GM21737 (cell line): ENCODE data around the gene ASCL4.

Source experiments
- ATAC-seq: cut with Tn5 transposase; IDR thresholded peaks from one replicate; pipeline ENCODE4 v1.9.1; 2021; ENCODE audit warnings: mild to moderate bottlenecking, moderate library complexity; ENCODE audit not compliant: unreplicated experiment

The ASCL4 gene

GRCh38 chr12:107778383-107779025 lies 4.0 kb downstream of the ASCL4 start:
- ATAC-seq, result no peak

GRCh38 chr12:107779077-107779831 lies 4.8 kb downstream of the ASCL4 start:
- peak; percentile 55 for ATAC-seq

- no peak for ATAC-seq
Measured at GRCh38 chr12:107780298-107780697, 5.8 kb downstream of the ASCL4 start.

- no peak for ATAC-seq
Measured at GRCh38 chr12:107782067-107782466, 7.6 kb downstream of the ASCL4 start.

GRCh38 chr12:107783406-107784376 lies 9.2 kb downstream of the ASCL4 start:
- ATAC-seq, result peak; percentile 67

- no peak for ATAC-seq
Measured at GRCh38 chr12:107788281-107788680, 13.8 kb downstream of the ASCL4 start.

GRCh38 chr12:107788690-107789458 lies 14.4 kb downstream of the ASCL4 start:
- no peak for ATAC-seq

- no peak for ATAC-seq
Measured at GRCh38 chr12:107791465-107792089, 17.1 kb downstream of the ASCL4 start.

- ATAC-seq, result no peak
Measured at GRCh38 chr12:107794451-107794850, 19.9 kb downstream of the ASCL4 start.

- ATAC-seq, result no peak
Measured at GRCh38 chr12:107798580-107798979, 24.1 kb downstream of the ASCL4 start.

- no peak for ATAC-seq
Measured at GRCh38 chr12:107801150-107801549, 26.6 kb downstream of the ASCL4 start.

GRCh38 chr12:107803092-107803491 lies 28.6 kb downstream of the ASCL4 start:
- ATAC-seq, result no peak

- no peak for ATAC-seq
Measured at GRCh38 chr12:107805488-107806180, 31.1 kb downstream of the ASCL4 start.

GRCh38 chr12:107807471-107808150 lies 33.1 kb downstream of the ASCL4 start:
- no peak for ATAC-seq

GRCh38 chr12:107817250-107817649 lies 42.7 kb downstream of the ASCL4 start:
- ATAC-seq, result no peak

- no peak for ATAC-seq
Measured at GRCh38 chr12:107818984-107819383, 44.5 kb downstream of the ASCL4 start.

GRCh38 chr12:107822356-107822755 lies 47.9 kb downstream of the ASCL4 start:
- no peak for ATAC-seq
